ENCODE measurements around the gene TAOK1.
A peak's percentile ranks its signal among the peaks of the same experiment; 100 is the strongest.
"Not testable (repeated sequence)": the region's sequence is repeated elsewhere in the genome, so short reads cannot be mapped to it uniquely, and the experiment has no call there.

The TAOK1 gene

GRCh38 chr17:29389982-29390850, at the start of gene TAOK1:
Gene TAOK1 (plus strand): TSS chr17:29390363. CDS start chr17:29451549, 61,186 bp downstream.
- peak; percentile 98 for DNase-seq

GRCh38 chr17:29341726-29342125, 48.4 kb upstream of the TAOK1 start:
- DNase-seq, result peak; percentile 23

GRCh38 chr17:29342158-29342765, 47.9 kb upstream of the TAOK1 start:
- no peak for DNase-seq

GRCh38 chr17:29344201-29344856, 45.8 kb upstream of the TAOK1 start:
- no peak for DNase-seq

GRCh38 chr17:29345066-29345465, 45.1 kb upstream of the TAOK1 start:
- DNase-seq, result no peak

GRCh38 chr17:29345470-29345869, 44.7 kb upstream of the TAOK1 start:
- DNase-seq, result not testable (repeated sequence)

GRCh38 chr17:29346462-29346861, 43.7 kb upstream of the TAOK1 start:
- no peak for DNase-seq

- peak; percentile 48 for DNase-seq
Observed at GRCh38 chr17:29347831-29348629, 42.1 kb upstream of the TAOK1 start.

- DNase-seq, result no peak
Observed at GRCh38 chr17:29349409-29349808, 40.8 kb upstream of the TAOK1 start.

- no peak for DNase-seq
Observed at GRCh38 chr17:29352146-29352545, 38.0 kb upstream of the TAOK1 start.

- no peak for DNase-seq
Observed at GRCh38 chr17:29357232-29357631, 32.9 kb upstream of the TAOK1 start.

GRCh38 chr17:29357821-29358232, 32.3 kb upstream of the TAOK1 start:
- DNase-seq, result no peak

- peak; percentile 28 for DNase-seq
Observed at GRCh38 chr17:29358416-29358815, 31.7 kb upstream of the TAOK1 start.

- no peak for DNase-seq
Observed at GRCh38 chr17:29359777-29360176, 30.4 kb upstream of the TAOK1 start.

GRCh38 chr17:29363716-29364115, 26.4 kb upstream of the TAOK1 start:
- no peak for DNase-seq

- DNase-seq, result no peak
Observed at GRCh38 chr17:29364691-29365090, 25.5 kb upstream of the TAOK1 start.

- DNase-seq, result no peak
Observed at GRCh38 chr17:29368161-29368560, 22.0 kb upstream of the TAOK1 start.

- DNase-seq, result no peak
Observed at GRCh38 chr17:29368926-29369325, 21.2 kb upstream of the TAOK1 start.

GRCh38 chr17:29369831-29370735, 20.1 kb upstream of the TAOK1 start:
- peak; percentile 78 for DNase-seq

- DNase-seq, result peak; percentile 78
Observed at GRCh38 chr17:29376667-29377270, 13.4 kb upstream of the TAOK1 start.

GRCh38 chr17:29378500-29378899, 11.7 kb upstream of the TAOK1 start:
- DNase-seq, result no peak
